OCI-LY1 (cell line): ENCODE data around the gene TP73.
"Not testable (repeated sequence)": the region's sequence is repeated elsewhere in the genome, so short reads cannot be mapped to it uniquely, and the experiment has no call there.

Source experiments
- H2AFZ ChIP-seq: fragments of 200-600 bp; sonication (generic), shearing (Covaris generic); 2 replicates; pipeline ENCODE4 v1.6.0; 2014; ENCODE audit warnings: antibody characterized with exemption, mild to moderate bottlenecking, low read length
- H3F3A ChIP-seq: fragments of 200-600 bp; sonication (generic), shearing (Covaris generic); 2 replicates; pipeline ENCODE4 v1.6.0; 2014; ENCODE audit warnings: mild to moderate bottlenecking, antibody characterized with exemption, low read length, moderate library complexity; ENCODE audit not compliant: insufficient read depth
- H3K27ac ChIP-seq: fragments of 200-600 bp; sonication (generic); 2 replicates; pipeline ENCODE4 v1.5.1; 2014; ENCODE audit warnings: low read length, mixed run types, mild to moderate bottlenecking, low read depth; ENCODE audit not compliant: poor library complexity, severe bottlenecking
- H3K27me3 ChIP-seq: fragments of 200-600 bp; sonication (generic); 2 replicates; pipeline ENCODE4 v1.6.0; 2014; ENCODE audit warnings: antibody characterized with exemption, mild to moderate bottlenecking, low read length, moderate library complexity; ENCODE audit not compliant: insufficient read depth
- H3K36me3 ChIP-seq: fragments of 200-600 bp; sonication (generic); 2 replicates; pipeline ENCODE4 v1.6.1; 2014; ENCODE audit warnings: mild to moderate bottlenecking, antibody characterized with exemption, low read length, moderate library complexity, mixed read lengths; ENCODE audit not compliant: insufficient read depth
- H3K4me1 ChIP-seq: fragments of 200-600 bp; sonication (generic); 2 replicates; pipeline ENCODE4 v1.5.1; 2014; ENCODE audit warnings: mild to moderate bottlenecking, low read length, moderate library complexity; ENCODE audit not compliant: insufficient read depth, severe bottlenecking
- H3K4me2 ChIP-seq: fragments of 200-600 bp; sonication (generic), shearing (Covaris generic); 2 replicates; pipeline ENCODE4 v1.6.1; 2014; ENCODE audit warnings: low read length
- H3K4me3 ChIP-seq: fragments of 200-600 bp; sonication (generic); 2 replicates; pipeline ENCODE4 v1.5.1; 2014; ENCODE audit warnings: low read length, low read depth, mild to moderate bottlenecking, mixed read lengths; ENCODE audit not compliant: poor library complexity, severe bottlenecking
- H3K79me2 ChIP-seq: fragments of 200-600 bp; shearing (Covaris generic); 2 replicates; pipeline ENCODE4 v1.6.1; 2016; ENCODE audit warnings: mixed run types, low read length, mixed read lengths; ENCODE audit not compliant: insufficient read depth
- H3K9ac ChIP-seq: fragments of 200-600 bp; sonication (generic), shearing (Covaris generic); 2 replicates; pipeline ENCODE4 v1.6.1; 2014; ENCODE audit warnings: mild to moderate bottlenecking, low read length, mixed read lengths
- H3K9me2 ChIP-seq: fragments of 200-600 bp; sonication (generic), shearing (Covaris generic); 2 replicates; pipeline ENCODE4 v1.6.1; 2014; ENCODE audit warnings: low read depth, mild to moderate bottlenecking, low read length, mixed read lengths
- H3K9me3 ChIP-seq: fragments of 200-600 bp; shearing (Covaris generic); 2 replicates; pipeline ENCODE4 v1.6.1; 2014; ENCODE audit warnings: low read length, mixed read lengths
- H4K20me1 ChIP-seq: fragments of 200-600 bp; sonication (generic), shearing (Covaris generic); 2 replicates; pipeline ENCODE4 v1.6.0; 2016; ENCODE audit warnings: mild to moderate bottlenecking, low read length; ENCODE audit not compliant: insufficient read depth
- EZH2 ChIP-seq: fragments of 200-600 bp; sonication (generic), shearing (Covaris generic); IDR thresholded peaks from 2 replicates; pipeline ENCODE4 v1.8.0; 2017; ENCODE audit warnings: borderline replicate concordance, mixed run types, mild to moderate bottlenecking, antibody characterized with exemption, low read length, moderate library complexity, mixed read lengths
- TF ChIP-seq, protein P1 (sequence below): fragments of 200-600 bp; sonication (generic), shearing (Covaris generic); IDR thresholded peaks from 2 replicates; pipeline ENCODE4 v1.5.1; 2017; ENCODE audit warnings: mild to moderate bottlenecking, antibody characterized with exemption, low read length, moderate library complexity, mixed read lengths

TP73 gene

DNA sequence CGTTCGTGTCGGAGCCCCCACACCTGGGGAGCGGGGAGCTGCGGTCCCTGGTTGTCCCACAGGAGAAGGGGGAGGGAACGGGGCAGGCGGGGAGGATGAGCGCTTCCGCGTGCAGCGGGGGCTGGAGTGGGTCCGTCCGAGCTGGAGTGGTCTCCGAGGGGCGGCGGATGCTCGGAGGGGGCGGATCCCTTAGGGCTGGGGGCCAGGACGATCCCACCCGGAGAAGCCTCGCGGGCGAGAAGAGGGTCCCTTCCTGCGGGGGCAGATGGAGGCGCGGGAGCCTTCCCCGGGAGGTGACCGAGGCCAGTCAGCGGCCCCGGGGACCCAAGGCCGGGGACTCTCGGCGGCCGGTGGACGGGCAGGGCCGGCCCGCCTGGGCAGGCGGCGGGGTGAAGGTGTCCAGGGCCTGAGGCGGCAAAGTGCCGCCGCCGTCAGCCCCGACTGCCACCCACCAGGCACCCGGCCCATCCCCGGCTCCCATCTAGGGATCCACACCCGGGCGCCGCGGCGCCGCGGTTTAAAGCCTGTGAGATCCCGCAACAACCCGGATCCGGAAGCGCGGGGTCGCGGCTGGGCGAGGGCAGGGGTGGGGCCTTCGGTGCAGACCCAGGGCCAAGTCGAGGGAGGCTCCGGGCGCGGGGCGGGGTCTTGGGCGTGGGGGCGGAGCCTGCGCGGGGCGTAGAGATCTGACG is 94.7 kb downstream of the TP73 start:
- H3K36me3 ChIP-seq, result peaks cover 10% of the 10 kb centered on the region; the same call in 1 of the 2 replicates
- no peaks in the 10 kb centered on the region for H3K79me2 ChIP-seq
- H3F3A ChIP-seq, result no peaks in the 10 kb centered on the region
- no peak overlapping the region for H3K27ac ChIP-seq
- H3K4me2 ChIP-seq, result peak overlapping the region; percentile 91
- peaks cover 31% of the 10 kb centered on the region for H3K4me1 ChIP-seq
- H3K9me2 ChIP-seq, result no peaks in the 10 kb centered on the region
- peak overlapping the region; percentile 94 for H3K4me3 ChIP-seq
- H3K27me3 ChIP-seq, result no peaks in the 10 kb centered on the region
- no peaks in the 10 kb centered on the region for H3K9me3 ChIP-seq
- peak overlapping the region; percentile 82 for H3K9ac ChIP-seq
- H4K20me1 ChIP-seq, result no peaks in the 10 kb centered on the region
- H2AFZ ChIP-seq, result no peak overlapping the region
- TF ChIP-seq EZH2, result no peak

DNA sequence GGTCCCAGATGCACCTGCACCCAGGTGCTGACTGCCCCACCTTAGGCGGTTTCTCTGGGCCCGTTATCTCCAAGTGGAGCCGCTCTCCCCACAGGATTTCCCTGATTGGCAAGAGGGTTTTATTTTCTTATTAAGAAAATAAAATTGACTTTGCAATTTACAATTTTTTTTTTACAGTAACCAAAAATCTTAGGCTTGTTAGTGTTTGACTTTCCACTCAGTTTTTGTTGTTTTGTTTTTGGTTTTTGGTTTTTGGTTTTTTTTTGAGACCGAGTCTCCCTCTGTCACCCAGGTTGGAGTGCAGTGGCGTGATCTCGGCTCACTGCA is 95.2 kb downstream of the TP73 start:
- Histone ChIP-seq H3K27me3 (no peaks in the 10 kb centered on the region), H3K4me2 (peak overlapping the region; percentile 91), H3F3A (no peaks in the 10 kb centered on the region), H3K9ac (peak overlapping the region; percentile 82; the same call in 1 of the 2 replicates), H2AFZ (no peak overlapping the region), H3K36me3 (peaks cover 5% of the 10 kb centered on the region; the same call in 1 of the 2 replicates), H4K20me1 (no peaks in the 10 kb centered on the region), H3K4me3 (peak overlapping the region; percentile 94), H3K9me2 (no peaks in the 10 kb centered on the region), H3K4me1 (peaks cover 31% of the 10 kb centered on the region), H3K9me3 (no peaks in the 10 kb centered on the region), H3K27ac (no peak overlapping the region), H3K79me2 (no peaks in the 10 kb centered on the region)
- TF ChIP-seq EZH2, result no peak
- TF ChIP-seq, protein P1, sequence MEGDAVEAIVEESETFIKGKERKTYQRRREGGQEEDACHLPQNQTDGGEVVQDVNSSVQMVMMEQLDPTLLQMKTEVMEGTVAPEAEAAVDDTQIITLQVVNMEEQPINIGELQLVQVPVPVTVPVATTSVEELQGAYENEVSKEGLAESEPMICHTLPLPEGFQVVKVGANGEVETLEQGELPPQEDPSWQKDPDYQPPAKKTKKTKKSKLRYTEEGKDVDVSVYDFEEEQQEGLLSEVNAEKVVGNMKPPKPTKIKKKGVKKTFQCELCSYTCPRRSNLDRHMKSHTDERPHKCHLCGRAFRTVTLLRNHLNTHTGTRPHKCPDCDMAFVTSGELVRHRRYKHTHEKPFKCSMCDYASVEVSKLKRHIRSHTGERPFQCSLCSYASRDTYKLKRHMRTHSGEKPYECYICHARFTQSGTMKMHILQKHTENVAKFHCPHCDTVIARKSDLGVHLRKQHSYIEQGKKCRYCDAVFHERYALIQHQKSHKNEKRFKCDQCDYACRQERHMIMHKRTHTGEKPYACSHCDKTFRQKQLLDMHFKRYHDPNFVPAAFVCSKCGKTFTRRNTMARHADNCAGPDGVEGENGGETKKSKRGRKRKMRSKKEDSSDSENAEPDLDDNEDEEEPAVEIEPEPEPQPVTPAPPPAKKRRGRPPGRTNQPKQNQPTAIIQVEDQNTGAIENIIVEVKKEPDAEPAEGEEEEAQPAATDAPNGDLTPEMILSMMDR, result no peak

DNA sequence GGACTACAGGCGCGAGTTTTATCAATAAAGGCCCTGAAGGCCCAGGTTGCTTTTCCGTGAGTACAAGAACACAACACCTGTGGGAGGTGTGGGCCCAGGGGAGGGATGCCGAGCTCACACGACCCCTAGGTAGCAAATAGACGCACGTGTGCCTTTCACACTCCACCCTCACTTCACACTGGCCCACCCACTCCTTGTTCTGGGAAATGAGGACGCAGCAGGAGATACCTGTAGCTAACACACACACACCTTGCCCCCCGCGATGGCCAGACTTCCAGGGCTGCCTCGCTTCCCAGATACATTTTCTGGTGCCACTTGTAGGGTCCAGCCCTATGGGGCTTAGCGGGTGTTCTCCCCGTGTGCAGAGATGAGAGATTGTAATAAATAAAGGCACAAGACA is 95.6 kb downstream of the TP73 start:
- no peak overlapping the region for H2AFZ ChIP-seq
- no peak for TF ChIP-seq EZH2
- TF ChIP-seq, protein P1, result no peak
- H3K9me2 ChIP-seq, result no peaks in the 10 kb centered on the region
- H3K4me3 ChIP-seq, result peak overlapping the region; percentile 94
- no peaks in the 10 kb centered on the region for H3K9me3 ChIP-seq
- H3K79me2 ChIP-seq, result no peaks in the 10 kb centered on the region
- peaks cover 31% of the 10 kb centered on the region for H3K4me1 ChIP-seq
- H3K27me3 ChIP-seq, result no peaks in the 10 kb centered on the region
- no peaks in the 10 kb centered on the region for H3F3A ChIP-seq
- H3K27ac ChIP-seq, result no peak overlapping the region
- peak overlapping the region; percentile 91 for H3K4me2 ChIP-seq
- H4K20me1 ChIP-seq, result no peaks in the 10 kb centered on the region
- peaks cover under 1% of the 10 kb centered on the region; the same call in 1 of the 2 replicates for H3K36me3 ChIP-seq
- no peak overlapping the region; the same call in 1 of the 2 replicates for H3K9ac ChIP-seq

DNA sequence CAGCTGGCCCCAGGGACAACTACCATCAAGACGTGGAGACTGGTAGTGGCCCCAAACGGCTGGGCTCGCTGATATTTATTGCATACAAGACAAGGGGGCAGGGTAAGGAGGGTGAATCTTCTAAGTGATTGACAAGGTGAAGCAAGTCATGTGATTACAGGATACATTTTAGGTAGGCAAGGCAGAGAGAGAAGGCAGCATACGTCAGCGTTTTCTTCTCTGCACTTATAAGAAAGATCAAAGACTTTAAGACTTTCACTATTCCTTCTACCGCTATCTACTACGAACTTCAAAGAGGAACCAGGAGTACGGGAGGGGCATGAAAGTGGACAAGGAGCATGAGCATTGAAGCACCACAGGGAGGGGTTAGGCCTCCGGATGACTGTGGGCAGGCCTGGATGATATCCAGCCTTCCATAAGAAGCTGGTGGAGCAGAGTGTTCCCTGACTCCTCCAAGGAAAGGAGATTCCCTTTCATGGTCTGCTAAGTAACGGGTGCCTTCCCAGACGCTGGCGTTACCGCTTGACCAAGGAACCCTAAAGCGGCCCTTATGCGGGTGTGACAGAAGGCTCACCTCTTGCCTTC is 96.1 kb downstream of the TP73 start:
- not testable (repeated sequence) for H4K20me1 ChIP-seq, H3K79me2 ChIP-seq, H2AFZ ChIP-seq, H3K4me2 ChIP-seq, H3K9me3 ChIP-seq, H3K27ac ChIP-seq, H3K4me3 ChIP-seq, H3F3A ChIP-seq, H3K9me2 ChIP-seq, H3K27me3 ChIP-seq, H3K36me3 ChIP-seq, H3K9ac ChIP-seq
- peaks cover 31% of the 10 kb centered on the region for H3K4me1 ChIP-seq
